Islet of Langerhans (tissue), 1 donor: ENCODE data around the gene MINDY3.
"Not testable (repeated sequence)": the region's sequence is repeated elsewhere in the genome, so short reads cannot be mapped to it uniquely, and the experiment has no call there.

Experiments used
- FAIRE-seq: peaks from one replicate; lab custom pipeline; 2011; peaks lifted over from hg19 to GRCh38; lab: Jason Lieb, UNC

Gene MINDY3

DNA sequence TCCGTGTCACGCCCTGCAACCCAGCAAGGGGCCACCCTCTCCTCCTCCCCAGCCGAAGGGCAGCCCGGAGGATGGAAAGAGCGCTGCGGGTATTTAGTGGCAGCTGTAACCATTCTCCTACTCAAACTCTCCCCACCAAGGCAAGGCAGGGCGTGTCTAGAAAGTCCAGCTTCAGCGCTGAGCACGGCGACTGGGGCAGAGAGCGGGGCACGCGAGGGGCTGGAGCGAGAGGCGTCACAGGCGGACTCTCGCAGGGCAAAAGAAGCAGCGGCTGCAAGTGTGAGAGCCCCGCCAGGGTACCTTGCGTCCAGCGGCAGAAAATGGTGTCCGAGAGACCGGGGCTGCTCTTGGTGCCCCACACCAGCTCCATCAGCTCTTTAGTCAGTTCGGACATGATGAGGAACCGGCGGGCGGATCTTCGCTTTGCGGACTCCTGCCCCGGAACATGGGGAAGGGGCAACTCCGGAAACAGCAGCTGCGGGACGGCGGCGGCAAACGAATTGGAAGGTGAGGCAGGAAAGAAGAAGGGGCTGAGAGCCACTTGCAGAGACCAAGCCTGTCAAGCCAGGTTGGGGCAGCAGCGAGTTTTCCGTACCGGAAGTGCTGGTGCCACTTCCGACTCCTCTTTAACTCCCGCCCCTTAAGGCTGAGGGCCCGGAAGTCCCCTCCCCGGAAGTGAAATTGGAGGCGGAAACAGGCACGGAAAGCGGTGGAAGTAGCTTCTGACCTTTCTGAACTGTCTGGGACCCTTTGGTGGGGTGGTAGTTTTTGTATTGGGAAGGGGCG, at the start of gene MINDY3:
MINDY3 (minus strand) TSS at position 602 of the 786 bp plus-strand sequence; CDS start at position 394, 208 bp downstream.
- FAIRE-seq, result peak; percentile 61

DNA sequence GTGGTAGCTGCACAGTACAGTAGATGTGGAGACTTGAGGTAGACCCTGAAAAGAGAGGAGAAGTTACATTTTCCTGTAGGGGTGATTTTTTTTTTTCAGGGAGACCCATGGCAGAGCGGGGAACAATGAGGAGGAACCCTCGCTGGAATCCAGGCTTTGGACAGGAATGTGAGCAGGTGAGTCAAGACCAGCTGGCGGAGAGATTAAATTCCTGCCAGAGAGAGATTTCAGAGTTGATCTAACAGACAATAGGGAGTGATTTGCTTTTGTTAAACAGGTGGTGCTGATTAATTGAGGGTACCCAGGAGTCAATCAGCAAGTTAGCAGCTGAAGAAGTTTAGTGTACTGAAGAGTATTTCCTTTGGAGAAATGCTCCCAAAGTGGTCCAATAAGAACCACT, 41.6 kb upstream of the MINDY3 start:
- FAIRE-seq, result no peak

DNA sequence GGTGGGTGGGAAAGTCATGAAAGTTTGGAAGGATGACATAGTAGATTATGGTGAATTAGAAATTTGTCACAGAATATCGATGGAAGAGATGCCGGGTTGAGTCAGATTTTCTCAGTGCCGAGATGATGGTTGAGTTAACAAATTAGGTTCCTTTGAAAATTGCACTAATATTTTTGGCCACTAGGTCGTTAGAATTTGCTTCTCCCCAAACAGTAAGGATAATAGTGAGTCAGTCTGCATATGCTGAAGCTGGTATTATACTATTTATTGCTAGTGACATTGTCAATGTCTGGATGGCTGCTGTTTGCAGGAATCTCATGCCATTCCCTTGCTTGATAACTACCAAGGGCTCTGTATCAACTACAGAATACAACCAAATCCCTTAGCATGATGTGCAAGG, 37.7 kb upstream of the MINDY3 start:
- FAIRE-seq, result no peak

DNA sequence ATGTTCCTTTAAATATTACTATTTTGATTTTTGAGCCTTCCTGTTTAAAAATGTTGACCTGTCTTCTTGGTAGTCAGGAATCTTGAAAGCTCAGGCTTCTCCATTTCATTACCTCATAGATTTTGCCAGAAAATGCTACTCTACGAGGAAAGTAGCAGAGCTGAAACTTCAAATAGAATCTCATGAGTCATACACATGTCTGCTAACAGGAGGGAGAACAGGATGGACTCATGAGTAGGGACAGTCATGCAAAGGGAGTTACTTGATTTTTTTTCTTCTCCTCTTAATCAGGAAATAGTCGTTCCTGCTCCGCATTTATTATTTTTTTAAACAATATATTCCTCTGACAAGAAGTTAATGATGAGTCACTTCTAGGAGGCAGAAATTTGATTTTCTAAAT, 37.0 kb upstream of the MINDY3 start:
- no peak for FAIRE-seq

DNA sequence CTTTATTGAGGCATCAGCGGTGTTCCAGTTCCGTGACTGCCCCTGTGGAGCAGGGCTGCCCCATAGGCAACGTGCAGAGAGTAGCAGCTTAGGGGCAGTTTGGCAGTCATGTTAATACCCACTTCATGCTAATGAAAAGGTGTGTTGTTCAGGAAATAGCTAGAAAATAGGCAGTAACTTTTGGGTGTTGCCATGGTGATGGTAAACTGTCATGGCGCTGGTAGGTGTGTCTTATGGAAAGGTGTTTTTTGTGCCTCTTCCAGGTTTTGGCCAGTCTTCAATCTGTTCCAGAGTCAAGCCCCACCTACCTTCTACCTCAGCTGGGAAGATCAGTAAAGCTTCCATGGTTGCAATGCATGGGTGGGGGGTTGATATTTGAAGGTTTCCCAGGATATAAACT, 36.3 kb upstream of the MINDY3 start:
- no peak for FAIRE-seq

DNA sequence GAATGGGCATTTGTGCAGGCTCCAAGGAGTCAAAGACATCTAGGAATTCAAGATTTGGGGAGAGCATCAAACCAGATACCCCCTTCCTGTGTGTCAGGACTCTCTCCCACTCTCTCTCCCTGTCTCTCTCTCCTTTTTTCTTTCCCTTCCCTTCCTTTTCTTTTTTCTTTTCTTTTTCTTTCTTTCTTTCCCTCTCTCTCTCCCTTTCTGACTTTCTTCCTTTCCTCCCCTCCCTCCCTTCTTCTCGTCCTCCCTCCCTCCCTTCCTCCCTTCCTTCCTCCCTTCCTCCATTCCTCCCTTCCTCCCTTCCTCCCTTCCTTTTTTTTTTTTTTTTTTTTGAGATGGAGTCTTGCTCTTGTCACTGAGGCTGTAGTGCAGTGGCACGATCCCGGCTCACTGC, 24.1 kb upstream of the MINDY3 start:
- FAIRE-seq, result no peak

DNA sequence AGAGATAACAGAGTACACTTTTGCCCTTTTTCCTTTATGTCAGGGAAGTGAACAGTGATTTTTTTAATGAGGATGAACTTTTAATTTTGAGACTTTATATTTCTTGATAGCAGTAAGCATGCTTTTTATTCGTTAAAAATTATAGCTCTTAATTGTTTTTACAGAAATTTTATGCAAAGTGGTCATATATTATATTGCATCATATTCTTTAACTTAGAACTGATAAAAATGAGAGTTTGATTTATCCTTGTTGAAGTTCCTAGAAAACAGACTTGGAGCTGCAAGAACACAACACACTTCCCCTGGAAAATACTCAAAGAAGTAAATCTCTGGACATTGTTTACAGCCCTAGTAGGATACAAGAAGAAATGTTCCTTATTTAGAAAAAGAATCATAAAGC, 21.2 kb upstream of the MINDY3 start:
- FAIRE-seq, result no peak

DNA sequence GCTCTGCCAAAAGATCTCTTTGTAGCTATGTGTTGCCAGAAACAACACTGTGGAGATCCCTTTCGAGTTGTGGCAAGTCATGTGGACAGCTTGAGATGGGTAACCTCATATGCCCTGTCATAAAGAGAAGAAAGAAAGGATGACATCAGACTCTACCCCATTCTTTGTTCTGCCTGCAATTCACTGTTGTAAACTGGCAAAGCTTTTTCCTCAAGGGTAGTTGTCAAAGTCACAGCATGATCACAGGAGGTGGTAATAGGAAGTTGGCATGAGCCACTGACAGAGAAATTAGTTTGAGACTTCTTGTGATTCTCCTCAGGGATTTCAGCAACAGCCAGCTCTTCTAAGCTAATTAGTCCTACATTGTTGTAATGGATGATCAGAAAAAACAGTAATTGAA, 19.4 kb upstream of the MINDY3 start:
- no peak for FAIRE-seq

DNA sequence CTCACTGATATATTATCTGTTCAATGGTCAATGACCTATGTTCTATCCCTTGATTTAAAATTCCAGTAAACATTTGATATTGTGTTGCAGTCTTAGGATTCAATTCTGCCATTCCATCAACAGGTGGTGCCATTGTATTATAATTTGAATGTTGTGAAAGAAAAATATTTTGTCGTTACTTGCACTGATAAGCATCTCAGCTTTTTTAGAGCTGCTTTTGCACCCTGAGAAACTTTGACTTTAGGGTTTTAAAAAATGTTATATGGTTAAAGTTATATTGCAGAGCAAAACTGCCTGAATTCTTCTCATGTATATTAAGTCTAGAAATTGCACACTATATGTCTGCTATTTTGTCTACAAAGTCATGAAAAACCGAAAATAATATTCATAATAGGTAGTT, 18.8 kb upstream of the MINDY3 start:
- FAIRE-seq, result peak; percentile 93

DNA sequence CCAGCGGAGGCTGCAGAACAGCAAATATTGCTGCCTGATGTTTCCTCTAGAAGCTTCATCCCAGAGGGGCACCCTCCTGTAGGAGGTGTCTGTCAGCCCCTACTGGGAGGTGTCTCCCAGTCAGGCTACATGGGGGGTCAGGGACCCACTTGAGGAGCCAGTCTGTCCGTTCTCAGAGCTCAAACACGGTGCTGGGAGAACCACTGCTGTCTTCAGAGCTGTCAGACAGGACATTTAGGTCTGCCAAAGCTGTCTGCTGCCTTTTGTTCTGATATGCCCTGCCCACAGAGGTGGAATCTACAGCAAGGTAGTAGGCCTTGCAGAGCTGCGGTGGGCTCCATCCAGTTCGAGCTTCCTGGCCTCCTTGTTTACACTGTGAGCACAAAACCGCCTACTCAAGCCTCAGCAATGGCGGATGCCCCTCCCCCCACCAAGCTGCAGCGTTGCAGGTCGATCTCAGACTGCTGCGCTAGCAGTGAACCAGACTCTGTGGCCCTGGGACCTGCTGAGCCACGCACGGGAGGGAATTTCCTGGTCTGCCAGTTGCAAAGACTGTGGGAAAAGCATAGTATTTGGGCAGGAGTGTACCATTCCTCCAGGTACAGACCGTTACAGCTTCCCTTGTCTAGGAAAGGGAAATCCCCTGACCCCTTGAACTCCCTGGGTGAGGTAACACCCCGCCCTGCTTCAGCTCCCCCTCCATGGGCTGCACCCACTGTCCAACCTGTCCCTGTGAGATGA, 17.7 kb upstream of the MINDY3 start:
- no peak for FAIRE-seq

DNA sequence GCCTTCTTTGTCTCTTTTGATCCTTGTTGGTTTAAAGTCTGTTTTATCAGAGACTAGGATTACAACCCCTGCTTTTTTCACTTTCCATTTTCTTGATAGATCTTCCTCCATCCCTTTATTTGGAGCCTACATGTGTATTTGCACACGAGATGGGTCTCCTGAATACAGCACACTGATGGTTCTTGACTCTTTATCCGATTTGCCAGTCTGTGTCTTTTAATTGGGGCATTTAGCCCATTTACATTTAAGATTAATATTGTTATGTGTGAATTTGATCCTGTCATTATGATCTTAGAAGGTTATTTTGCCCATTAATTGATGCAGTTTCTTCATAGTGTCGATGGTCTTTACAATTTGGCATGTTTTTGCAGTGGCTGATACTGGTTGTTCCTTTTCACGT, 16.0 kb upstream of the MINDY3 start:
- FAIRE-seq, result not testable (repeated sequence)

DNA sequence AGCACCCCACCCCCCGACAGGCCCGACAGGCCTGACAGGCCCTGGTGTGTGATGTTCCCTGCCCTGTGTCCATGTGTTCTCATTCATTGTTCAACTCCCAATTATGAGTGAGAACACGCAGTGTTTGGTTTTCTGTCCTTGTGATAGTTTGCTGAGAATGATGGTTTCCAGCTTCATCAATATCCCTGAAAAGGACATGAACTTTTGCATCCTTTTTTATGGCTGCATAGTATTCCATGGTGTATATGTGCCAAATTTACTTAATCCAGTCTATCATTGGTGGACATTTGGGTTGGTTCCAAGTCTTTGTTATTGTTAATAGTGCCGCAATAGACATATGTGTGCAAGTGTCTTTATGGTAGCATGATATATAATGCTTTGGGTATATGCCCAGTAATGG, 12.3 kb upstream of the MINDY3 start:
- FAIRE-seq, result not testable (repeated sequence)

DNA sequence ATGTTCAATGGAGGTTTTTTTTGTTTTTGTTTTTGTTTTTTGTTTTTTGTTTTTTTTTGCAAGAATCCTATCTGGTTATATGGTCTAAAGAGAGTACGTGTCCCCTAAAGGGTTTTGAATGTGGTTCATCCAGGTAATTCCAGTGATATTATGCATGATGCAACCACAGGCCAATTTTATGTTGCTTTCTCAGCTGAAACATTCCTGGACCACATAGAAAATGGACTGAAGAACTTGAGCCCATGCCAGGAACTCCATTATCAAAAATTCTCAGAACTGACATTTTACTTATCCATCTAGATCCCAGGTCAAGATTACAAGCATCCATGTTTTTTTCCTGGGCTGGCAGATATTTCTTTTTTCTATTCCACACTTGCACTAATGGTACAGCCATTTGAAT, 11.5 kb upstream of the MINDY3 start:
- no peak for FAIRE-seq

DNA sequence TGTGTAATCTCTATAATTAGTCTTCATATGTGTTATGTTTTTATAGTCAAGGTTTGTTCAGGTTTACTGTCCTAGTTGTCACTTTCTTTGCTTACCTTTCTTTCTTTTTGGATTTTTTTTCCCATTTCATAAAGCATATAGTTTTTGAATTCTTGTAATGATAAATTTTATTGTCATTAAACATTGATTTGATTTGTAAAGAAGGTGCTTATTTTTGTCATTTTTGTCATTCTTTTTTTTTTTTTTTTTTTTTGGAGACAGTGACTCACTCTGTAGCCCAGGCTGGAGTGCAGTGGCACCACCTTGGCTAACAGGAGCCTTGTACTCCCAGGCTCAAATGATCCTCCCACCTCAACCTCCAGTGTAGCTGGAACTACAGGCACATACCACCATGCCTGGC, 9.6 kb upstream of the MINDY3 start:
- no peak for FAIRE-seq

DNA sequence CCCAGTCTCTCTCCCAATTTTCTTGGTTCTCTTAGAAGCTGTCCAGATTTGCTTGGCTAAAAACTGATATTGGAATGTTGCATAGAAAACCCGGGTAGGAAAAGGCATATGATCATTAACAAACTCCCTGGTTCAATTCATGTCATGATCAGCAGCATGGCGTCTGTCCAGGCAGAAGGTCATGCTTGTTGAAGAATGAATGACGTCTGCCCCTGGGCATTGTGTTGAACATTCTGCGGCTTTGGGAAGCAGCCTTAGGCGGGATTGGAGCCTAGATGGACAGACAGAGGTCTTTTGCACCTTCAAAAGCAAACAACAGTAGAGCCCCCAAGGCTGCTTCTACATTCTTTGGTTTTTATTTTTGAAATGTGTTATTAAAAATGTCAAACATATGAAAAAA, 7.7 kb upstream of the MINDY3 start:
- no peak for FAIRE-seq

DNA sequence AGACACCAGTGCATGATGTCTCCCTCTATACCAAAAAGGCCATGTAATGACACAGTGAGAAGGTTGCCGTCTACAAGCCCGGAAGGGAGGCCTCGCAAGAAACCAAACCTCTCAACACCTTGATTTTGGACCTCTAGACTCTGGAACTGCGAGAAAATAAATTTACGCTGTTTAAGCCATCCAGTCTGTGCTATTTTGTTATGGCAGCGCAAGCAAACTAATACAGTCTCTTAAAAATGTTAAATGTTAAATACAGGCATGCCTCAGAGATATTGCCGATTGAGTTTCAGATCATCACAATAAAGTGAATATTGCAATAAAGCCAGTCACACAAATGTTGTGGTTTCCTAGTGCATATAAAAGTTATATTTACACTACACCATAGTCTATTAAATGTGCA, 5.0 kb upstream of the MINDY3 start:
- FAIRE-seq, result no peak

DNA sequence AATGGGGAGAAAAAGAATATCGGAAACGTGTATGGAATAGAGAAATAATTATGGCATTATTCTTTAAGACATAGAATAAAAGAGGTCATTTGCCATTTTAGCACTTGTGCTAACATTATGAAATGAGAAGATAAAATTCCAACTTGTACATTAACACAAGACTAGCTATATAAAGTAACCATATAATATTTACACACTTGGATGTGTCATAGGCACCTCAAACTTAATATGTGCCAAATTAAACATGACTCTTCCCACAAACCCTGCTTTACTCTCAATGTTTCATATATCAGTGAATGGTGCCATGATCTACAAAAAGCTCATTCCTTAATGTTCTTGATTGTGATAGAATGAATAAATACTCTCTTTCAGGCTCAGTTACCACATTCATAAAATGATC, 4.1 kb upstream of the MINDY3 start:
- peak; percentile 5 for FAIRE-seq

DNA sequence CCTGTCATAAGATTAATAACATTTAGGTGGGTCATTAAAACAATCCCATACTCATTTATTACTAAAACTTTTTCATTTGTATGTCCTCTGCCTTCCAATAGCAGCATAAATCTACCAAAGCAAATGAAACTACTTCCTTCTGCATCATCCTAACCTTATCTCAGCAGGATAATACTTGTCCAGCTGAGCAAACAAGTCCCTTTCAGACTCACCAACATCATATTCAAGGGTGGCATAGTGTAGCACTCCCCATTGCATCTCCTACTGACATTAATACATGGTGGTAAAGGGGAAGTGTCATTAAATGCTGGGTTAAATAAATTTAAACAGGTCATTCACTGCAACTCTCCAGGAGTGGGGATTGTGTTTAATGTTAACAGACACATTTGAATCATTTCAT, 3.4 kb upstream of the MINDY3 start:
- peak; percentile 24 for FAIRE-seq

DNA sequence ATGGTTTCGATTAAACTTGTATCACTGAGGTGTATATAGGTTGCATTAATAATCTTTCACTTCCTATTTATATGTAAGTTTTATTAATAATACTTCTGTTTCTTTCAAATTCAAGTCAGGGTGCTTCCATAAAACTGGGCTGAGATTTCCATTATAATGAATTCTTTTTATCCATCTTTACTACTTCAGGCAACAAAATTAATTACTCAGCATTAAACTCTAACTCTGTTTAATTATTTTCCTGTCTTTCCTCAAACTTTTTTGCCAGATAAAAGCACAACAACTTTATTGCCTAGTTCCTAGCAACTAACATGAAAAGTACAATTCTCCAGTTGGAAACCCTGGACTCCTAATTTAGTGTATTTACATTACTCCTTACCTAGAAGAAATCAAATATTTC, 3.0 kb upstream of the MINDY3 start:
- no peak for FAIRE-seq

DNA sequence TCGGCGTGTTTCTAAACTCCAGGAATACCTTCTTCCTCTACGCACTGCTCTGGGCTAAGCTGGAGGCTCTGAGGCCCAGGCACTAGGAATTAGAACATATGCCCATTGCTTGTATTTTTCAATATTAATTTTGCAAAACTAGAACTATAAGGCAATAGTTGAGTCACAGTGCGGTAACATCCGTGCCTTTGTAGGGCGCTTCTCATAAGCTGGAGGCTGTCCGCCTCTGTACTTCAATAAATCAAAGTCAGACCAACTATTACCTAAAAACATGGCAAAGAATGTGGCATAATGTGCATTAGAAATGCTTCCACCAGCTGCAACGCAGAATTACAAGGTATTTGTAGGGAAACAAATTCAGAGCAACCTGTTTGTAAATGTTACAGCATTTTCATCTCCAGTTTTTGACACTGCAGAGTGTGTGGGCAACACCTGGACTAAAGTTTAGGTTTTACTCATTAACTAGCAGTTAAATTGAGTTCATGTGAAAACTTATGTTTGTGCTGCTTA, 440 bp upstream of the MINDY3 start:
- FAIRE-seq, result no peak

DNA sequence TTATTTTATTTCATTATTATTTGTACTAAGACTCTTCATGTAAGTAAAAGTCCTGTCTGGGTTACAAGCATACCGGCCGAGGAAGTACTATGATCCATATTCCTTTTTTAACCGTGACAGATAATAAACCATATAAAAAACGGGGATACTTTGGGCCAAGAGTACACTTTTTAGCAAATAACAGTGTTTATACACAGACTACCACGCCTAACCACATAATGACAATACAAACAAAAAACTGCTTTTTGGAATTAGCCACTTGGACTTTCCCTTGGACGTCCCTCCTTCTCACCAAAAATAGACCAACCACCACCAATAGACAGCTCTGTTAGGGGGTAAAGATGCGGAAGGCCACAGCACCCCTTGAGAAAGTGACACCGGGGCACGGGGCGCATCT, 800 bp downstream of the MINDY3 start:
- FAIRE-seq, result no peak

DNA sequence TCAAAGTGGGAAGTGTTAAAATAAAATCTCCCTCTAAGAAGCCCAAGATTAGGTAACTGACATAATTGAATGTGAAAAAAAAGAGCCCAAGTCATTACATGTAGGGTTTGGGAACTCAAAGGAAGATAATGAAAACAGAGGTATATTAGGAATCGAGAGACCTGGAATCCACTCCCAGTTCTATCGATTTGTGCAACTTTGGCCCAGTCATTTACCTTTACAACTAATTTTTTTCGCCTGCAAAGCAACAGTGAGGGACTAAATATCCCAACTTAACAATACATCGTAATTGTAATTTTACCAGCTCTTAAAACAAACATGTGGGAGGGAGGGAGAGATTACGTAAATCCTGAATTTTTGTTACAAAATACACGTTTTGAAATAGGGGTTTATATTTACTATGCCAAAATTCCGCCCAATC, 1.4 kb downstream of the MINDY3 start:
- no peak for FAIRE-seq

DNA sequence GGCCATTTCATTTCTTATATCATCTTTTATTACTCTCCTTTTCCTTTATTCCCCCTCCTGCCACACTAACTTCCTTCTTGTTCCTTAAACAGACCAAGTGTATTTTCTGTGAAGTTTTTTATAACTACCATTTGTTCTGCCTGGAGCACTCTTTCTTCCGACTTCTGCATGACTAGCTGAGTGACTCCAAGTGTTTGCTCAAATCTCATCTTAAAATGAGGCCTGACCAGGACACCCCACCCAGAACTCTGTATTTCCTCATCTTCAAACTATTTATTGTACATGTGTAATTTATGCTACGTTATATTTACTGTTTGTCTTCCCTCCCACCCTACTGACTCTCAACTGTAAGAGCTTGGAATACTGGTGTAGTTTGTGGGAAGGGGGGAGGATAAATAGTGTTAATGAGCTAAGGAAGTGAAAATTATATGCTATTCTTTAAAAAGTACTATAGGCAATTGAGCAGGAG, 3.2 kb downstream of the MINDY3 start:
- FAIRE-seq, result no peak
